H1 (cell line): Measurements from ENCODE around the gene KYNU. TPM values are rescaled to one million over a fixed set of nuclear protein-coding genes. Genes with fewer than 3 reads are reported as not detected.

Source experiments
- CTCF ChIA-PET: fragments of 300-600 bp; sonication (Branson Sonifier 250); formaldehyde crosslinking; loops from one replicate; lab custom pipeline; 2021; ENCODE audit not compliant: partially characterized antibody; lab: Charles Lee
- POLR2A ChIA-PET: fragments of 300-600 bp; sonication (Branson Sonifier 250); formaldehyde crosslinking; loops from one replicate; lab custom pipeline; 2021; ENCODE audit warnings: inconsistent platforms; ENCODE audit not compliant: partially characterized antibody; lab: Charles Lee
- DNase-seq, 2 experiments: peaks; one replicate each; pipeline versions ENCODE4 v3.0.0 to v3.0.0-alpha.2; 2010 to 2022; ENCODE audit warnings: low spot score in 2 of 2, low read depth in 1 of 2, mixed read lengths in 1 of 2
- FAIRE-seq: peaks from 2 replicates; lab custom pipeline; 2011; peaks lifted over from hg19 to GRCh38; lab: Jason Lieb, UNC
- H2AFZ ChIP-seq: 2 replicates; pipeline ENCODE4 v1.8.1; 2012; ENCODE audit warnings: low read length, inconsistent platforms
- H2AK5ac ChIP-seq: 2 replicates; pipeline ENCODE4 v1.6.1; 2013; ENCODE audit warnings: low read depth, low read length
- H2BK120ac ChIP-seq: replicated peaks from 2 replicates; pipeline ENCODE3; 2013; ENCODE audit warnings: low read depth, low read length, inconsistent platforms
- H2BK12ac ChIP-seq: 2 replicates; pipeline ENCODE4 v1.6.1; 2013; ENCODE audit warnings: low read depth, low read length
- H2BK15ac ChIP-seq: 2 replicates; pipeline ENCODE4 v1.6.1; 2013; ENCODE audit warnings: low read length
- H2BK20ac ChIP-seq: 2 replicates; pipeline ENCODE4 v1.6.1; 2013; ENCODE audit warnings: low read length
- H2BK5ac ChIP-seq: 2 replicates; pipeline ENCODE4 v1.6.1; 2013; ENCODE audit warnings: low read depth, low read length
- H3K14ac ChIP-seq: 2 replicates; pipeline ENCODE4 v1.6.1; 2013; ENCODE audit warnings: inconsistent platforms; ENCODE audit not compliant: insufficient read length
- H3K18ac ChIP-seq: 2 replicates; pipeline ENCODE4 v1.6.1; 2013; ENCODE audit warnings: low read length; ENCODE audit errors: extremely low read depth
- H3K23ac ChIP-seq: 2 replicates; pipeline ENCODE4 v1.6.1; 2013; ENCODE audit warnings: inconsistent platforms; ENCODE audit not compliant: insufficient read length
- H3K23me2 ChIP-seq: 2 replicates; pipeline ENCODE4 v1.6.1; 2013; ENCODE audit warnings: low read depth, low read length
- H3K27ac ChIP-seq: 2 replicates; pipeline ENCODE4 v1.6.1; 2011; ENCODE audit warnings: low read depth, low read length, inconsistent platforms
- H3K27me3 ChIP-seq, 4 experiments: replicated peaks in 1 of 4; 1 replicate in 1 of 4; 2 replicates in 3 of 4; pipeline versions ENCODE4 v1.6.1 to v1.8.1; 2011 to 2013; ENCODE audit warnings: low read length in 3 of 4, mild to moderate bottlenecking in 3 of 4, inconsistent platforms in 2 of 4, mixed read lengths in 2 of 4, moderate library complexity in 1 of 4; ENCODE audit not compliant: control insufficient read depth in 3 of 4, insufficient read depth in 3 of 4; ENCODE audit errors: extremely low read depth in 1 of 4
- H3K36me3 ChIP-seq, 4 experiments: 2 replicates each; pipeline versions ENCODE4 v1.6.1 to v1.8.1; 2011 to 2013; ENCODE audit warnings: mild to moderate bottlenecking in 4 of 4, low read length in 3 of 4, moderate library complexity in 2 of 4, control low read depth in 1 of 4, inconsistent platforms in 1 of 4; ENCODE audit not compliant: insufficient read depth in 4 of 4, control insufficient read depth in 2 of 4
- H3K4ac ChIP-seq: replicated peaks from 2 replicates; pipeline ENCODE3; 2013; ENCODE audit warnings: low read length, low read depth, mixed read lengths, inconsistent platforms; ENCODE audit not compliant: insufficient read length
- H3K4me1 ChIP-seq, 4 experiments: replicated peaks in 1 of 4; 1 replicate in 1 of 4; 2 replicates in 3 of 4; pipeline versions ENCODE4 v1.6.1 to v1.8.1; 2011 to 2013; ENCODE audit warnings: low read length in 3 of 4, inconsistent platforms in 2 of 4, mixed read lengths in 1 of 4; ENCODE audit not compliant: insufficient read depth in 4 of 4, control insufficient read depth in 3 of 4
- H3K4me2 ChIP-seq, 2 experiments: 2 replicates each; pipeline versions ENCODE4 v1.6.1 to v1.8.1; 2011 to 2013; ENCODE audit warnings: low read depth in 2 of 2, low read length in 2 of 2, control low read depth in 1 of 2, inconsistent platforms in 1 of 2, mild to moderate bottlenecking in 1 of 2; ENCODE audit not compliant: insufficient read depth in 1 of 2
- H3K4me3 ChIP-seq, 4 experiments: fragments of 200-600, 300-600 bp in 1 of 4; sonication (generic), shearing (Covaris generic), sonication (Bioruptor Twin) in 1 of 4; 2 replicates each; pipeline versions ENCODE4 v1.5.1 to v1.8.1; 2011 to 2016; ENCODE audit warnings: low read length in 4 of 4, low read depth in 3 of 4, control low read depth in 2 of 4, inconsistent platforms in 2 of 4, mild to moderate bottlenecking in 2 of 4, mixed read lengths in 1 of 4, moderate library complexity in 1 of 4; ENCODE audit not compliant: insufficient read depth in 2 of 4; ENCODE audit errors: extremely low read depth in 1 of 4
- H3K56ac ChIP-seq: replicated peaks from 2 replicates; pipeline ENCODE3; 2013; ENCODE audit warnings: low read depth, mild to moderate bottlenecking, mixed read lengths, low read length, inconsistent platforms; ENCODE audit not compliant: insufficient read length
- H3K79me1 ChIP-seq: 2 replicates; pipeline ENCODE4 v1.6.1; 2013; ENCODE audit warnings: low read depth, low read length, control low read depth
- H3K79me2 ChIP-seq, 2 experiments: 2 replicates each; pipeline versions ENCODE4 v1.6.1 to v1.8.1; 2012 to 2013; ENCODE audit warnings: low read length in 2 of 2, mild to moderate bottlenecking in 2 of 2, inconsistent platforms in 1 of 2; ENCODE audit not compliant: insufficient read depth in 2 of 2, control insufficient read depth in 1 of 2
- H3K9ac ChIP-seq, 4 experiments: replicated peaks in 1 of 4; 1 replicate in 1 of 4; 2 replicates in 3 of 4; pipeline versions ENCODE4 v1.6.1 to v1.8.1; 2011 to 2013; ENCODE audit warnings: low read depth in 3 of 4, low read length in 3 of 4, control low read depth in 2 of 4, mild to moderate bottlenecking in 2 of 4, moderate library complexity in 2 of 4, inconsistent platforms in 1 of 4; ENCODE audit errors: extremely low read depth in 1 of 4
- H3K9me3 ChIP-seq, 2 experiments: 2 replicates each; pipeline versions ENCODE4 v1.6.1 to v1.8.1; 2012 to 2013; ENCODE audit warnings: mild to moderate bottlenecking in 2 of 2, moderate library complexity in 2 of 2, control low read depth in 1 of 2, inconsistent platforms in 1 of 2, low read depth in 1 of 2, low read length in 1 of 2, mixed read lengths in 1 of 2; ENCODE audit not compliant: insufficient read depth in 2 of 2
- H4K20me1 ChIP-seq, 2 experiments: replicated peaks in 1 of 2; 2 replicates each; pipeline versions ENCODE3 to v1.8.1; 2011 to 2013; ENCODE audit warnings: inconsistent platforms in 2 of 2, low read length in 2 of 2, mild to moderate bottlenecking in 1 of 2; ENCODE audit not compliant: insufficient read depth in 2 of 2, control insufficient read depth in 1 of 2
- H4K5ac ChIP-seq: 2 replicates; pipeline ENCODE4 v1.6.1; 2013; ENCODE audit warnings: low read length, low read depth, mixed read lengths, inconsistent platforms; ENCODE audit not compliant: insufficient read length
- H4K8ac ChIP-seq: 2 replicates; pipeline ENCODE4 v1.8.0; 2013; ENCODE audit warnings: mild to moderate bottlenecking, moderate library complexity, low read length, inconsistent platforms; ENCODE audit not compliant: insufficient read depth; ENCODE audit errors: extremely low read depth
- H4K91ac ChIP-seq: replicated peaks from 2 replicates; pipeline ENCODE3; 2013; ENCODE audit warnings: low read length, mixed read lengths, inconsistent platforms; ENCODE audit not compliant: insufficient read length
- CBX5 ChIP-seq: fragments of 300-800, 300-1000 bp; sonication (generic); IDR thresholded peaks from 2 replicates; pipeline ENCODE4 v1.7.1; 2016; ENCODE audit warnings: antibody characterized with exemption, low read length, low read depth
- E2F6 ChIP-seq: IDR thresholded peaks from 2 replicates; pipeline ENCODE4 v1.6.1; 2012; ENCODE audit warnings: inconsistent platforms
- HDAC2 ChIP-seq, 2 experiments: fragments of 300-600 bp in 1 of 2; sonication (generic) in 1 of 2; IDR thresholded peaks; 2 replicates each; pipeline ENCODE4 v1.6.1; 2011 to 2012; ENCODE audit warnings: low read depth in 2 of 2, low read length in 2 of 2, mild to moderate bottlenecking in 2 of 2, moderate library complexity in 2 of 2, borderline replicate concordance in 1 of 2, inconsistent platforms in 1 of 2
- HDAC6 ChIP-seq: IDR thresholded peaks from one replicate; pipeline ENCODE4 v1.7.1; 2012; ENCODE audit warnings: low read depth, mild to moderate bottlenecking, inconsistent platforms, low read length, moderate library complexity
- MAFK ChIP-seq: IDR thresholded peaks from 2 replicates; pipeline ENCODE4 v1.6.1; 2012; ENCODE audit warnings: low read depth, mild to moderate bottlenecking, improper control_type of control experiment, low read length
- MAX ChIP-seq: IDR thresholded peaks from 2 replicates; pipeline ENCODE4 v1.6.1; 2012; ENCODE audit warnings: inconsistent platforms
- PHF8 ChIP-seq: fragments of 200-600 bp; sonication (generic); conservative IDR thresholded peaks from 2 replicates; pipeline ENCODE4 v1.7.1; 2012; ENCODE audit warnings: low read depth, mild to moderate bottlenecking, inconsistent platforms, low read length, moderate library complexity
- POLR2A ChIP-seq, 2 experiments: IDR thresholded peaks; 1 replicate in 1 of 2; 2 replicates in 1 of 2; pipeline ENCODE4 v1.6.1; 2011; ENCODE audit warnings: low read depth in 2 of 2, low read length in 2 of 2, mild to moderate bottlenecking in 2 of 2; ENCODE audit errors: control extremely low read depth in 1 of 2
- SIRT6 ChIP-seq: IDR thresholded peaks from one replicate; pipeline ENCODE4 v1.7.1; 2012; ENCODE audit warnings: low read length, inconsistent platforms
- SP4 ChIP-seq: IDR thresholded peaks from 2 replicates; pipeline ENCODE4 v1.6.1; 2012; ENCODE audit warnings: low read length, inconsistent platforms
- TAF7 ChIP-seq: optimal IDR thresholded peaks from 2 replicates; pipeline ENCODE3; 2011; ENCODE audit warnings: low read depth, mild to moderate bottlenecking, inconsistent platforms, low read length, moderate library complexity, borderline replicate concordance
- TBP ChIP-seq: IDR thresholded peaks from 2 replicates; pipeline ENCODE4 v1.6.1; 2011; ENCODE audit warnings: low read depth, low read length, improper control_type of control experiment
- TCF12 ChIP-seq: IDR thresholded peaks from 2 replicates; pipeline ENCODE4 v1.6.1; 2011; ENCODE audit warnings: low read depth, mild to moderate bottlenecking, low read length
- WGBS, 2 experiments: shearing (Covaris generic) in 1 of 2; methylation state at CpG; one replicate each; pipeline versions ENCODE4 v1.1.6 to v1.1.7; 2013 to 2015; ENCODE audit warnings: low lambda C conversion rate in 2 of 2, mixed read lengths in 2 of 2, inconsistent platforms in 1 of 2, low coverage in 1 of 2, missing lambda C conversion rate in 1 of 2; ENCODE audit not compliant: insufficient replicate concordance in 2 of 2, insufficient coverage in 1 of 2, insufficient read length in 1 of 2; ENCODE audit errors: extremely low coverage in 1 of 2, missing lambda C conversion rate in 1 of 2; 5-methylcytosine and 5-hydroxymethylcytosine counted together
- polyA plus RNA-seq, 7 experiments: library from polyadenylated mRNA; depleted of rRNA in 3 of 7; stranded (reverse) in 5 of 7; unstranded in 2 of 7; fragments of >200 nt in 5 of 7; fragments of 200-250 nt in 2 of 7; gene quantifications; 1 replicate in 5 of 7; 2 replicates in 1 of 7; 4 replicates in 1 of 7; pipeline versions ENCODE4 v1.2.1 to v1.2.3, GENCODE V29; 2011 to 2013; ENCODE audit warnings: missing spikeins in 2 of 7, mixed read lengths in 2 of 7
- total RNA-seq: library from RNA; stranded (reverse); fragmentation: NEBNext Ultra II Directional; extraction: Animal tissue kit (Norgen Biotek cat#: 25700); gene quantifications from 2 replicates; pipeline ENCODE4 v1.2.1, GENCODE V29; 2021

The KYNU gene
- total and polyA plus RNA-seq, 2 of the 8 experiments (the other 6 are each of a cell fraction or from before 2014, with no cell fraction given) = 0.09 to 0.13 TPM

GRCh38 chr2:142878031-142878678 is 691 bp downstream of the KYNU start:
- CTCF ChIA-PET = interaction anchor here (2.2 kb wide), 1 partner anchor 111 kb away, joined by 4 read pairs; no protein-coding TSS in a partner anchor
- FAIRE-seq = no peak
- H3K4me3 ChIP-seq = no peak overlapping the region
- TF ChIP-seq HDAC2 (IDR thresholded peaks at IDR 0.05; ENCODE audit: borderline replicate concordance in 1 of 2, low read depth in 2 of 2, low read length in 2 of 2) = no peak
- TF ChIP-seq PHF8 = no peak
- no peak for TF ChIP-seq E2F6
- no peak for TF ChIP-seq POLR2A (IDR thresholded peaks at IDR 0.05; ENCODE audit: control extremely low read depth in 1 of 2, low read depth in 2 of 2, low read length in 2 of 2)
- no peak for TF ChIP-seq MAFK
- no peak for TF ChIP-seq TBP
- no peak for TF ChIP-seq TAF7
- no peak for TF ChIP-seq MAX
- TF ChIP-seq CBX5 = no peak
- no peak for TF ChIP-seq SIRT6
- no peak for TF ChIP-seq TCF12
- TF ChIP-seq SP4 = no peak
- TF ChIP-seq HDAC6 = no peak

More at GRCh38 chr2:142878031-142878678, 691 bp downstream of the KYNU start:
- H2BK20ac ChIP-seq = no peak overlapping the region
- H2BK5ac ChIP-seq = no peak overlapping the region
- no peak overlapping the region for H3K4ac ChIP-seq
- H3K27me3 ChIP-seq = no peaks in the 10 kb centered on the region
- no peak overlapping the region for H2AK5ac ChIP-seq
- no peak overlapping the region for H3K9ac ChIP-seq
- no peak overlapping the region for H2BK12ac ChIP-seq
- no peak overlapping the region for H3K56ac ChIP-seq
- no peaks in the 10 kb centered on the region for H3K36me3 ChIP-seq
- H4K91ac ChIP-seq = no peak overlapping the region
- H3K23me2 ChIP-seq = peaks cover 1% of the 10 kb centered on the region; the same call in 1 of the 2 replicates
- POLR2A ChIA-PET = no interaction called here
- no peaks in the 10 kb centered on the region; a peak in 1 of 4 replicates for H3K9me3 ChIP-seq
- no peaks in the 10 kb centered on the region for H3K79me1 ChIP-seq
- 96% methylated on average over 6 of the region's 6 CpGs; no CpG with 5 or more reads in 1 of the 2 experiments for WGBS, 2 experiments
- H2AFZ ChIP-seq = no peak overlapping the region
- H3K18ac ChIP-seq = no peak overlapping the region
- no peak overlapping the region for H3K27ac ChIP-seq
- no peak overlapping the region for H3K23ac ChIP-seq
- H3K4me1 ChIP-seq = no peaks in the 10 kb centered on the region
- H4K20me1 ChIP-seq = no peaks in the 10 kb centered on the region
- no peak overlapping the region for H3K14ac ChIP-seq
- no peak for DNase-seq
- H2BK15ac ChIP-seq = no peak overlapping the region
- no peak overlapping the region for H4K8ac ChIP-seq
- H3K4me2 ChIP-seq = no peak overlapping the region
- H4K5ac ChIP-seq = no peak overlapping the region
- H3K79me2 ChIP-seq = no peaks in the 10 kb centered on the region
- no peak overlapping the region for H2BK120ac ChIP-seq
